GM12878 (cell line): ENCODE measurements around the gene SMAD5. TPM values are rescaled to one million over a fixed set of nuclear protein-coding genes. Genes with fewer than 3 reads are reported as not detected.

ENCODE experiments used
- ATAC-seq: fragments of 200-7000 bp; cut with Tn5 transposase; 3 replicates; pipeline ENCODE4 v1.9.1; 2020; ENCODE audit warnings: mild to moderate bottlenecking, moderate library complexity
- BruUV-seq: library from RNA; stranded (reverse); fragments of 400-500 nt; replicated peaks from 2 replicates; lab custom pipeline; 2021; lab: Mats Ljungman, UMichigan
- CTCF ChIA-PET: fragments of 300-600 bp; sonication (Branson Sonifier 250); formaldehyde crosslinking; extraction: SDS; loops from one replicate; lab custom pipeline; 2021; ENCODE audit warnings: inconsistent platforms; lab: Yijun Ruan, JAX
- POLR2A ChIA-PET: fragments of 350-600 bp; formaldehyde crosslinking; extraction: SDS; loops from one replicate; lab custom pipeline; 2021; ENCODE audit warnings: inconsistent platforms; lab: Charles Lee
- RAD21 ChIA-PET: fragments of 300-600 bp; sonication (Branson Sonifier 250); formaldehyde crosslinking; loops from one replicate; lab custom pipeline; 2023; ENCODE audit warnings: antibody characterized with exemption; ENCODE audit not compliant: unreplicated experiment; lab: Charles Lee
- SMC1A ChIA-PET: fragments of 300-600 bp; sonication (Branson Sonifier 250); formaldehyde crosslinking; loops from one replicate; lab custom pipeline; 2023; ENCODE audit not compliant: unreplicated experiment, uncharacterized antibody; lab: Charles Lee
- DNase-seq: peaks from one replicate; pipeline ENCODE4 v3.0.0-alpha.2; 2011; ENCODE audit warnings: low read depth, low spot score
- FAIRE-seq: peaks from 3 replicates; lab custom pipeline; 2011; peaks lifted over from hg19 to GRCh38; lab: Jason Lieb, UNC
- H2AFZ ChIP-seq: 2 replicates; pipeline ENCODE4 v1.6.0; 2011; ENCODE audit warnings: low read depth, low read length, control low read depth; ENCODE audit not compliant: control insufficient read depth
- H3K27ac ChIP-seq: 2 replicates; pipeline ENCODE4 v1.5.1; 2011; ENCODE audit warnings: control low read depth; ENCODE audit not compliant: control insufficient read depth, insufficient read depth
- H3K27me3 ChIP-seq, 2 experiments: replicated peaks in 1 of 2; 2 replicates each; pipeline versions ENCODE4 v1.6.0 to v1.6.1; 2011; ENCODE audit warnings: low read length in 1 of 2; ENCODE audit not compliant: control insufficient read depth in 2 of 2, insufficient read depth in 2 of 2
- H3K36me3 ChIP-seq, 2 experiments: 2 replicates each; pipeline ENCODE4 v1.5.1; 2011; ENCODE audit warnings: low read length in 1 of 2; ENCODE audit not compliant: control insufficient read depth in 2 of 2, insufficient read depth in 2 of 2
- H3K4me1 ChIP-seq: 2 replicates; pipeline ENCODE4 v1.6.1; 2011; ENCODE audit warnings: mild to moderate bottlenecking, low read length, moderate library complexity, mixed read lengths; ENCODE audit not compliant: control insufficient read depth, insufficient read depth
- H3K4me2 ChIP-seq: 2 replicates; pipeline ENCODE4 v1.6.0; 2011; ENCODE audit warnings: control low read depth; ENCODE audit not compliant: control insufficient read depth, insufficient read depth
- H3K4me3 ChIP-seq: fragments of 200-600 bp; sonication (generic); 2 replicates; pipeline ENCODE4 v1.5.1; 2016
- H3K79me2 ChIP-seq: 2 replicates; pipeline ENCODE4 v1.6.0; 2011; ENCODE audit warnings: low read length; ENCODE audit not compliant: control insufficient read depth, insufficient read depth
- H3K9ac ChIP-seq: 2 replicates; pipeline ENCODE4 v1.8.0; 2011; ENCODE audit warnings: low read length, control low read depth, mixed read lengths; ENCODE audit not compliant: control insufficient read depth, insufficient read depth
- H3K9me3 ChIP-seq: replicated peaks from 3 replicates; pipeline ENCODE4 v1.5.1; 2011; ENCODE audit warnings: mild to moderate bottlenecking, low read length; ENCODE audit not compliant: control insufficient read depth, insufficient read depth
- H4K20me1 ChIP-seq: 2 replicates; pipeline ENCODE4 v1.6.0; 2011; ENCODE audit not compliant: control insufficient read depth, insufficient read depth
- ATF3 ChIP-seq: IDR thresholded peaks from 2 replicates; pipeline ENCODE4 v1.6.1; 2011; ENCODE audit warnings: low read depth, mild to moderate bottlenecking, low read length, moderate library complexity, borderline replicate concordance; ENCODE audit errors: extremely low read depth
- BRCA1 ChIP-seq: IDR thresholded peaks from 2 replicates; pipeline ENCODE4 v1.6.1; 2011; ENCODE audit warnings: low read depth, low read length, improper control_type of control experiment
- CUX1 ChIP-seq: IDR thresholded peaks from 2 replicates; pipeline ENCODE4 v1.6.1; 2012; ENCODE audit warnings: improper control_type of control experiment, low read depth, low read length; ENCODE audit not compliant: insufficient replicate concordance
- FOXM1 ChIP-seq: IDR thresholded peaks from 2 replicates; pipeline ENCODE4 v1.6.1; 2012; ENCODE audit warnings: low read depth, mild to moderate bottlenecking, inconsistent platforms, low read length, moderate library complexity
- IKZF1 ChIP-seq: fragments of 450-650 bp; conservative IDR thresholded peaks from 2 replicates; pipeline ENCODE4 v1.6.1; 2017; ENCODE audit warnings: antibody characterized with exemption, mild to moderate bottlenecking
- MTA3 ChIP-seq: IDR thresholded peaks from 2 replicates; pipeline ENCODE4 v1.6.1; 2012; ENCODE audit warnings: low read length, inconsistent platforms, borderline replicate concordance
- MYB ChIP-seq: fragments of 150-350 bp; IDR thresholded peaks from 2 replicates; pipeline ENCODE4 v1.6.1; 2014; ENCODE audit warnings: mild to moderate bottlenecking, low read depth, low read length, borderline replicate concordance
- MYC ChIP-seq: IDR thresholded peaks from 2 replicates; pipeline ENCODE4 v1.6.1; 2011; ENCODE audit warnings: mild to moderate bottlenecking, low read length, moderate library complexity, inconsistent platforms; ENCODE audit not compliant: insufficient read depth, insufficient replicate concordance, insufficient read length, severe bottlenecking
- NBN ChIP-seq: fragments of 450-650 bp; IDR thresholded peaks from 2 replicates; pipeline ENCODE4 v1.6.1; 2016
- NKRF ChIP-seq: fragments of 450-650 bp; conservative IDR thresholded peaks from 2 replicates; pipeline ENCODE4 v1.6.1; 2017; ENCODE audit warnings: mild to moderate bottlenecking, moderate library complexity
- POLR2AphosphoS5 ChIP-seq: IDR thresholded peaks from 2 replicates; pipeline ENCODE4 v1.6.1; 2011; ENCODE audit warnings: mild to moderate bottlenecking, low read length, inconsistent platforms
- SMAD1 ChIP-seq: fragments of 450-650 bp; IDR thresholded peaks from 2 replicates; pipeline ENCODE4 v1.6.1; 2018; ENCODE audit warnings: mild to moderate bottlenecking, low read depth; ENCODE audit not compliant: partially characterized antibody
- STAT3 ChIP-seq: IDR thresholded peaks from 2 replicates; pipeline ENCODE4 v1.6.1; 2011; ENCODE audit warnings: low read depth, low read length, improper control_type of control experiment
- TCF12 ChIP-seq: IDR thresholded peaks from 2 replicates; pipeline ENCODE4 v1.6.1; 2011; ENCODE audit warnings: low read depth, mild to moderate bottlenecking, low read length
- TCF3 ChIP-seq: IDR thresholded peaks from 2 replicates; pipeline ENCODE4 v1.6.1; 2012; ENCODE audit warnings: low read depth, mild to moderate bottlenecking, low read length, borderline replicate concordance; ENCODE audit not compliant: insufficient read depth
- USF2 ChIP-seq: IDR thresholded peaks from 2 replicates; pipeline ENCODE4 v1.6.1; 2011; ENCODE audit warnings: low read depth, low read length, improper control_type of control experiment, borderline replicate concordance
- YY1 ChIP-seq: IDR thresholded peaks from 2 replicates; pipeline ENCODE4 v1.6.1; 2011; ENCODE audit warnings: low read depth, mild to moderate bottlenecking, low read length
- in situ Hi-C: fragments of 300-500 bp; cut with MboI; formaldehyde crosslinking; loops from 9 replicates; pipeline ENCODE4 v1.14.3; 2018; ENCODE audit warnings: mixed read lengths
- intact Hi-C: fragments of 100-400 bp; cut with micrococcal nuclease; formaldehyde crosslinking; loops from one replicate; pipeline ENCODE4 v1.14.2; 2022; ENCODE audit not compliant: unreplicated experiment
- polyA plus RNA-seq, 11 experiments: library from polyadenylated mRNA; depleted of rRNA in 4 of 11; unstranded in 6 of 11; stranded (reverse) in 5 of 11; fragments of >200 nt; fragmentation: Nextera tagmentation in 4 of 11; fragmentation: Illumina TruSeq in 1 of 11; extraction: Ambion mirVana in 4 of 11; extraction: Trizol in 1 of 11; gene quantifications; 1 replicate in 1 of 11; 2 replicates in 10 of 11; pipeline versions ENCODE4 v1.2.1 to v1.2.3, GENCODE V29; 2011 to 2016; ENCODE audit warnings: inconsistent platforms in 2 of 11, missing spikeins in 2 of 11, low read depth in 1 of 11
- total RNA-seq, 4 experiments: library from RNA; depleted of rRNA in 3 of 4; stranded (reverse); fragments of >200 nt in 3 of 4; fragmentation: Illumina TruSeq in 1 of 4; extraction: Trizol in 1 of 4; gene quantifications; 2 replicates each; pipeline versions ENCODE4 v1.2.1 to v1.2.3, GENCODE V29; 2013 to 2021

The SMAD5 gene
- total and polyA plus RNA-seq, 10 of the 15 experiments (the other 5 are each of a cell fraction or from before 2014, with no cell fraction given), result 3.6 to 40.6 (median 11.7) TPM

GRCh38 chr5:136141561-136141960 is 8.9 kb downstream of the SMAD5 start:
- no peak overlapping the region for H3K4me2 ChIP-seq
- intact Hi-C loops, result no loop called here
- H3K4me3 ChIP-seq, result no peak overlapping the region
- H3K9ac ChIP-seq, result no peak overlapping the region
- ChIA-PET POLR2A (interaction anchor here (1.4 to 2.8 kb wide), 2 partner anchors 9 to 90 kb away, joined by 3 to 10 read pairs; partner anchors contain the start of gene SMAD5), CTCF (interaction anchor here (0.8 to 2.1 kb wide), 3 partner anchors 9 to 28 kb away, joined by 3 to 7 read pairs (median 3); no protein-coding TSS in a partner anchor), SMC1A (interaction anchor here (0.6 to 2.5 kb wide), 13 partner anchors 10 to 78 kb away, joined by 3 to 10 read pairs (median 4); partner anchors contain the start of gene SMAD5), RAD21 (interaction anchor here (1.4 kb wide), 1 partner anchor 9 kb away, joined by 5 read pairs; the partner anchor contains the start of gene SMAD5)
- no TSS peak for BruUV-seq
- DNase-seq (no peak), ATAC-seq (peak; percentile 75), FAIRE-seq (no peak)
- H3K79me2 ChIP-seq, result peaks cover 23% of the 10 kb centered on the region
- no peaks in the 10 kb centered on the region for H3K36me3 ChIP-seq
- H3K4me1 ChIP-seq, result no peaks in the 10 kb centered on the region
- no peaks in the 10 kb centered on the region for H3K27me3 ChIP-seq
- H2AFZ ChIP-seq, result no peak overlapping the region
- no peaks in the 10 kb centered on the region for H4K20me1 ChIP-seq
- in situ Hi-C loops, result no loop called here
- no peak overlapping the region for H3K27ac ChIP-seq
- H3K9me3 ChIP-seq, result no peaks in the 10 kb centered on the region
- TF ChIP-seq SMAD1 (no peak), ATF3 (no peak), USF2 (no peak), CUX1 (no peak), NKRF (no peak), TCF3 (no peak), BRCA1 (no peak), IKZF1 (no peak), TCF12 (no peak), NBN (no peak), MYC (no peak), YY1 (no peak), POLR2AphosphoS5 (no peak), MYB (no peak), STAT3 (no peak), MTA3 (0 out of 2 replicates have a peak, but pooled peaks have one; percentile 42), FOXM1 (0 out of 2 replicates have a peak, but pooled peaks have one; percentile 30)
